GM18861 (cell line): ENCODE data around the gene IGFBP1.

Experiments
- ATAC-seq: cut with Tn5 transposase; IDR thresholded peaks from one replicate; pipeline ENCODE4 v1.9.1; 2021; ENCODE audit not compliant: unreplicated experiment

Gene IGFBP1

DNA sequence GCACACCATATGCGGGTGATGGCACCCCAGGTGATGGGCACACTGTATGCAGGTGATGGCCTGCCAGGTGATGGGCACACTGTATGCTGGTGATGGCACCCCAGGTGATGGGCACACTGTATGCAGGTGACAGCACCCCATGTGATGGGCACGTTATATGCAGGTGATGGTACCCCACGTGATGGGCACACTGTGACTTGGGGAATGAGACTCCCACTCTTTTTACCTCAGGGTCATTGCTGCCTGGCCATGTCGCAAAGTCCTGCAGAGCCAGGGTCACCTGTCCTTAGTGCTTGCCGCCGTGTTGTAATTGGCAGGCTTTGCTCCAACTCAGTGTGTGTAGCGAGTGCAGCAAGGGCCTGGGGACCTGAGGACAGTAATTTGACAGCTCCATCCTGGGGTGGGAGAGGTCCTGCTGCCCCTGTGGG lies 7.8 kb upstream of the IGFBP1 start:
- ATAC-seq, result no peak

GRCh38 chr7:45881280-45881758 lies 7.0 kb upstream of the IGFBP1 start:
- ATAC-seq, result no peak

- no peak for ATAC-seq
Measured at GRCh38 chr7:45881759-45882464, 6.4 kb upstream of the IGFBP1 start.

GRCh38 chr7:45882465-45882810 lies 5.8 kb upstream of the IGFBP1 start:
- ATAC-seq, result no peak

- no peak for ATAC-seq
Measured at GRCh38 chr7:45884136-45884535, 4.2 kb upstream of the IGFBP1 start.

DNA sequence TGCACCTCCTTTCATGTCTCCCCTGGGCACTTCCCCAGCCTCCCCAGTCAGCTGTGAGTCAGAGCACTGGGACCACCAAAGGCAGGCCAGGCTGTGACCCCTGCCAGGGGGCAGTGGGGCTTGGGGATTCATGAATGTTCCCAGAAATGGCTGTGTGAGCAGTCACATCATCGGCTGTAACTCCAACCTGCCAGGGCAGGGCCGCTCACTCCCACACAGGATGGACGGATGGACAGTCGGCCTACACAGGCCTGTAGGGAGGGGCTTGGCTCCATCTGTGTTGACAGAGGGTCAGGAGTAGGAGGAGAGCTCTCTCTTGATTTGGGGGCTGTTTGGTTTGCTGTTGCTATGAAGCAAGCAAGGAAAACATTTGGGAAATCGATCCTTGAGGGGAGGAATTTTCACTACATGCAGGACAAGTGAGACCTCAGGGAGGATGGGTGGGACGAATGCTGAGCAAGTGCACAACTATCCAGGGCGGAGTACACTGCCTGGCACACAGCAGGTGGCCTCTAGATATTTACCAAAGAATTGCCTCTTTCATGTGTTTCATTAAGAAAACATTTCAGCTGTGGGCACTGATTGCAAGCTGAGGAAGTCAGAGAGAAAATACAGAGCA lies 2.9 kb upstream of the IGFBP1 start:
- ATAC-seq, result no peak

DNA sequence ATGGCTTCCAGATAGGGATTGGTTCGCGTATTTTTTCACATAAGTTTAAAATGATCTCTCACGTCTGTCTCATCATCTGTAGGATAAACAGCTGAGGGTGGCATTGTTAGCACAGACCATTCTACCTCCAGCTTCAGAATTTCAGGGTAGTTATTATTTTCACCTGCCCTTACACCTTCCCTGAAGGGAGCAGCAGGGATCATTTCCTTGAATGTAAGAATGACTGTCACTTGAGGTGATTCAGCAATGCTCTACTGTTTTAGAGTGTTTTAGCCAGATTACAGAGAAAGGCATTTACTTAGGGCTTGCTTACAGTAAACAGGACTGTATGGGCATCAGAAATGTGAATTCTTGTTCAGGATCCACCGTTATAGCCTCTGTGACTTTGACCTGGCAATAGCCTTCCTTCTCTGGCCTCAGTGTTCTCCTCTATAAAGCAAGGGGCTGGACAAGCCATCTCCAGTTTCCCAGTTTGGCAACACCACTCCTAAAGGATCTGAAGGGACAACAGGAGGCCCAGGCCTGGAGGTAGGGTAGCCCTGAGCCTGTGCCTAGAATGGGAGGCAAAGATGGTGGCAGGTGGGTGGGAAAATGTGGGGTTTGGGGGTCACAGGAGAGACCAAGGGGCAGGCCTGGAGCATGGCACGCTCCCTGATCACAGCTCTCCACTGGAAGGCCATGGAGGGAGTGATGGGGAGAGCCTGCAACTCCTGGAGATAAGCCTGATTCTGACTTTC lies 1.2 kb upstream of the IGFBP1 start:
- no peak for ATAC-seq

- ATAC-seq, result no peak
Measured at GRCh38 chr7:45888993-45889366, 692 bp downstream of the IGFBP1 start.

- no peak for ATAC-seq
Measured at GRCh38 chr7:45889367-45890067, 1.2 kb downstream of the IGFBP1 start.

GRCh38 chr7:45890125-45890901 lies 2.0 kb downstream of the IGFBP1 start:
- no peak for ATAC-seq

GRCh38 chr7:45890902-45891461 lies 2.7 kb downstream of the IGFBP1 start:
- ATAC-seq, result no peak

- ATAC-seq, result no peak
Measured at GRCh38 chr7:45891462-45892402, 3.4 kb downstream of the IGFBP1 start.

DNA sequence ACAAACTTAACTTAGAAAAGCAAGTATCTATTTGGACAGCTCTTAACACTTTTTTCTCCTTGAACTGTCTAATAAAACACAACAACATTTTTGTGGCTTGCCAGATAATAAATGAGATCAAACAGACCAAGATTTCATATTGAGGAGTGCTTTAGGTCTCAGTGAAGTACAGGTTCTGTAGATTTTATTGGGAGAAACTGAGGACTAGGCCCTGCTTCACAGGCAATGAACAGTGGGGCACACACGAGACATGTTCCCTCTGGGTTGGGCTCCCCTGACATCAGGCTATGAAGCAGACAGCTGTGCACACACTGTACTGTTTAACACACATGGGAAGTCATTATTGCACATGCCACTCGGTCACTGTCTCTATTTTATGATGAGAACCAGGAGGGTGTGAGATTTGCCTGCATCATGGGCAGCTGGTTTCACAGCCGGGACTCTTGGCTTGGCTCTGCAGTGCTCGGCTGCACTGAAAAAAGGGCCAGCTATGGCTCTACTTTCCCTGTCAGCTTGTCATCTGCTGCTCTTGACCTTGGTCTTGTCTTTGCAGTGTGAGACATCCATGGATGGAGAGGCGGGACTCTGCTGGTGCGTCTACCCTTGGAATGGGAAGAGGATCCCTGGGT lies 4.2 kb downstream of the IGFBP1 start:
- no peak for ATAC-seq

DNA sequence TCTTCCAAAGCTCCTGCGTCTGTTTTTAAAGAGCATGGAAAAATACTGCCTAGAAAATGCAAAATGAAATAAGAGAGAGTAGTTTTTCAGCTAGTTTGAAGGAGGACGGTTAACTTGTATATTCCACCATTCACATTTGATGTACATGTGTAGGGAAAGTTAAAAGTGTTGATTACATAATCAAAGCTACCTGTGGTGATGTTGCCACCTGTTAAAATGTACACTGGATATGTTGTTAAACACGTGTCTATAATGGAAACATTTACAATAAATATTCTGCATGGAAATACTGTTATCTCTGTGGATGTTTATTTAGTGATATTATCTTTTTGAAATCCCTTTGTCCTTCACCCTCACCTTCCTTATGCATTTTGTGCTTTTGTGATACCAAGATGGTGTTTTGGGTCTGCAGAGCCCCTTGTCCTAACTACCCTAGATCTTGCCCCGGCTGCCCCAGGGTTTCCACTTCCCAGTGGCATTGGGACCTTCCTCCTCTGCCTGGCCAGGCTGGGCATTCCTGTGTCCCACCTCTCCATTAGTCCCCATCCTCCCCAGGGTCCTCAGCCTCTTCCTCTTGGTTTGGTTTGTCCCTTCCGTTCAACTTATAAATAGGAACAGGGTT lies 5.2 kb downstream of the IGFBP1 start:
- no peak for ATAC-seq

GRCh38 chr7:45893996-45894664 lies 5.8 kb downstream of the IGFBP1 start:
- no peak for ATAC-seq

GRCh38 chr7:45894665-45895062 lies 6.4 kb downstream of the IGFBP1 start:
- ATAC-seq, result no peak

DNA sequence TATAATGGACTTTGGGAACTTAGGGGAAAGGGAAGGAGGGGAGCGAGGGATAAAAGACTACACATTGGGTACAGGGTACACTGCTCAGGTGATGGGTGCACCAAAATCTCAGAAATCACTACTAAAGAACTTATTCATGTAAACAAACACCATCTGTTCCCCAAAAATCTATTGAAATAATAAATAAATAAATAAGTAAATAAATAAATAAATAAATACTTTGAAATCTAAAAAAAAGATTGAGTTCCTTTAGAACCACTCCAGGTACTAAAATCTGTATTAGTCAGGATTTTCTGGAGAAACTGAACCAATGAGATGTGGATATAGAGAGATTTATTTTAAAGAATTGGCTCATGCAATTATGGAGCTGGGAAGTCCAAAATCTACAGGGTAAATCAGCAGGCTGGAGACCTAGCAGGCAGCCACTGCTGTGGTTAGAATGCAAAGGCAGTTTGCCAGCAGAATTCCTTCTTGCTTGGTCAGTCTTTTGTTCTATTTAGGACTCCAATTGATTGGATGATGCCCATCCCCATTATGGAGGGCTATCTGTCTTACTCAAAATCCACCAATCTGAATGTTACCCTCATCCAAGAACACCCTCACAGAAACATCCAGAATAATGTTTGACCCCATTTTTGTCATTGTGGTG lies 8.9 kb downstream of the IGFBP1 start:
- ATAC-seq, result no peak
